ENCODE data around the gene SLC25A1.
"Not testable (repeated sequence)": the region's sequence is repeated elsewhere in the genome, so short reads cannot be mapped to it uniquely, and the experiment has no call there.

The SLC25A1 gene

DNA sequence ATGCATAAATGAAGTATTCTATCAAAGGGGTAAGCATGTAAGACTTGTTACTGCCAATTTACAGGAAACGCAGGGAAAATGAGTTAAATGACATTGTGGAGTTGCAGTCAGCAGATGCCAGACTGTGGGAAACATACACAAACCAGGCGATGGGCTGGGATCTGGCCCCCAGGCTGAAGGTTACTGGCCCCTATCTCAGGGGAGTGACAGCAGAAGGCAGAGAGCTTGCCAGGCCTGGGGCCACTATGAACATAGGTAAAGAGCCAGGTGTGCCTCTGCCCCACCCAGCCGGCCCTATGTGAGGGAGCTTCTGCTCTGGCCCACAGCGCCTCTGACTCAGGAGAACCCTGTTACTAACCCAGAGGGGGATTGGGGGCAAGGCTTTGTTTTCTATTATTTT lies 26.1 kb upstream of the SLC25A1 start:
- no peak for DNase-seq (ENCODE audit: low read depth)

DNA sequence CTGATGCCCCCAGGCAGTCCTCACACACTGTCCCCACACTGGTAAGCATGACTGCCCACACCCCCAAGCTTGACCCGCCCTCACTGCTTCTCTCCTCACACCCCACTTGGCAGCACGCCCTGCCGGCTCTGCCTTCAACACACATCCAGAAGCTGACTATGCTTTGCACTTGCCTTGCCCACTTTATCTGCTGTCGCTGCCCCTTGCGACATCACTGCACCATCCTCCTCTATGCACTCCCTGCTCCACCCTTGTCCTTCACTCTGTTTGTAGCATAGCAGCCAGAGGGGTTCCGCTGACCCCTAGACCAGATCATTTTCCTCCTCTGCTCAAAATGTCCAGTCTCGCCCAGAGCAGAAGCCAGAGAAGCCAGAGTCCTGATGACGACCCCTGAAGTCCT lies 25.3 kb upstream of the SLC25A1 start:
- DNase-seq (ENCODE audit: low read depth) = no peak

DNA sequence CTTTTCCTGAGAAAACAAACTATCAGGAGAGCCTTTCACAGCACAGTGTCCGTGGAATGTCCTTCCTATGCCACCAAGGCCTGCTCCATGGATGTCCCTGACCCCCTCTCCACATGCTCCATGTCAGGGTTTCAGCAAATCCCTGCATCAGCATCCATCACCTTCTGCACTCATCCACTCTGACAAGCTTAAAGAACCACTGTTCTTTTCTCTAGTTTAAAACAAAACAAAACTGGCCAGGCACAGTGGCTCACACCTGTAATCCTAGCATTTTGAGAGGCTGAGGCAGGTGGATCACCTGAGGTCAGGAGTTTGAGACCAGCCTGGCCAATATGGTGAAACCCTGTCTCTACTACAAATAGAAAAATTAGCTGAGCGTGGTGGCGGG lies 24.3 kb upstream of the SLC25A1 start:
- not testable (repeated sequence) for DNase-seq (ENCODE audit: low read depth)

DNA sequence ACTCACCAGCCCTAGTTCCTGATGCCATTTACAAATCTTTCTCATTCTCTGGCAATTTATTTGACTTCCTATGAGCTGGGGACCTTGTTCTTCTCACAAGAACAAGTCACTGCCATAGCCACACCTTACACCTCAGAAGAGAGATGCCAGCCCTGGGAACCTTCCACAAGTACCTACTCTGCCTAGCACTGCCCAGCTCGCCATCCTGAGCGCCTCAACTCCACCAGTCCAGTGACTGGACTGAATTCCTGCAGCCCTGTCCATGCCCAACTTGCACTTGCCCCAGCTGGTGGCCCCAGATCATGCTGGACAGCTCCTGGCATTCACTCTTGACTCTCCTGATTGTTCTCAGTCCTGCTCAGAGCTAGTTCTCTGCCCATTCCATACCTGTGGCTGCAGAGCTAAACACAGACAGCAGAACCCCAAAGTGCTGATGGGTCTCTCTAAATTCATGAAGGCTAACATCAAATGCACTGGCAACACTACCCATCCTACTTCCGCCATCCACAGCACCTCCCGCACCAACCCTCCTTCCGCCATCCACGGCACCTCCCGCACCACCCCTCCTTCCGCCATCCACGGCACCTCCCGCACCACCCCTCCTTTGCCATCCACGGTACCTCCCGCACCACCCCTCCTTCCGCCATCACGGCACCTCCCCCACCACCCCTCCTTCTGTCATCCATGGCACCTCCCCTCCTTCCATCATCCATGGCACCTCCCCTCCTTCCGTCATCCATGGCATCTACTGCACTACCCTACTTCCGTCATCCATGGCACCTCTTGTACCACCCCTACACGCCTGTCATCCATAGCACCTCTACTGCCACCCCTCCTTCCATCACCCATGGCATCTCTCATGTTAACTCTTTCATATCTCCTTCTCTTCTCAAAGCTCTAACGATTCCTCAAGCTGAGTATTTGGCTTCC lies 23.6 kb upstream of the SLC25A1 start:
- no peak for DNase-seq (ENCODE audit: low read depth)

DNA sequence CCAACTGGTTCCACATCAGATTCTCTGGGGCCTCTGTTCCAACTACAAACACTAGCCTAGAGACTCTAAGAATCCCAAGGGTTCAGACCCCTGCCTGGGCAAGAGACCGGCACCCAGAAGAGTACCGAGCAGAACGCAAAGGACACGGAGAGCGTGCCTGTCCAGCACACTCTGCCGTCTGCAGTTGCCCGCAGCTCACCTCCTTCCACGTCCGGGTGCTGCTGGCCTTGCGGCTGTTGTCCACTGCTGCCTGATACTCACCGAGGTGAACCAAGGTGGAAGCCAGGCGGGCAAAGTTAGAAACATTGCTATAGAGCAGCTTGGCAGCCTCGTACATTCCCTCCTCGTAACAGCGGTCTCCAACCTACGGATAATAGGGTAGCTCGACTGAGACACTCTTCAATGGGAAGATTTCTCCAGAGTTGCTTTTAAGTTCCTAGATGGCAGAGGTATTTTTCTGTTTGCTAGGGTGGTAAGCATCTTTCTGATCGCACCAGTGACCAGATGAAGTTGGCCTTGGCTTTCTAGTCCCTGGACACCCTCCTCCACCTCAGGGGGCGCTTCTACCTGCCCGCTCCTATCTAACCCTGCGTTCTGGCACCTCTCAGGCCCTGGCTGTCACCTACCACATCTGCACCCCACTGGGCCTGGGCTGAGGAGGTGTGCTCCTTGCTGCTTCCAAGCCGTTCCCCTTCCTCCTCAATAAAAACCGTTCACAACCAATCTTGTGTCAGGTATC lies 22.8 kb upstream of the SLC25A1 start:
- no peak for DNase-seq (ENCODE audit: low read depth)

DNA sequence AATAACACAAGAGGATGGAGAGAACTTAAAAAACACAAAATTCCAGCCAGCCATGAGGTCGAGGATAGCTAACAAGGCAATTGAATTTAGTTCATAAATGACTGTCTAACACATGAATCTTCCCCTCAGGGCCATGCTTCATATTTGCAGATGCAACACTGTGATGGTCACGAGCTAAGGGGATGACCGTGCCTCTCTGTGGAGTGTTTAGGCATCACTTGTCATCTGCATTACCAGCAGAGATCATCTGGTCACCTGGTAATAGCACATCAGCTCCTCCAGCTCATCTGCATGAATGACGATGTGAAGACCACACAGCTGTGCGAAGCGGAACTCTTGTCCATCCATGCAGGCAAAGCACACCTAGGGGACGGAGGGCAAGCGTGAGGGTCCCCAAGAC lies 20.9 kb upstream of the SLC25A1 start:
- no peak for DNase-seq (ENCODE audit: low read depth)

DNA sequence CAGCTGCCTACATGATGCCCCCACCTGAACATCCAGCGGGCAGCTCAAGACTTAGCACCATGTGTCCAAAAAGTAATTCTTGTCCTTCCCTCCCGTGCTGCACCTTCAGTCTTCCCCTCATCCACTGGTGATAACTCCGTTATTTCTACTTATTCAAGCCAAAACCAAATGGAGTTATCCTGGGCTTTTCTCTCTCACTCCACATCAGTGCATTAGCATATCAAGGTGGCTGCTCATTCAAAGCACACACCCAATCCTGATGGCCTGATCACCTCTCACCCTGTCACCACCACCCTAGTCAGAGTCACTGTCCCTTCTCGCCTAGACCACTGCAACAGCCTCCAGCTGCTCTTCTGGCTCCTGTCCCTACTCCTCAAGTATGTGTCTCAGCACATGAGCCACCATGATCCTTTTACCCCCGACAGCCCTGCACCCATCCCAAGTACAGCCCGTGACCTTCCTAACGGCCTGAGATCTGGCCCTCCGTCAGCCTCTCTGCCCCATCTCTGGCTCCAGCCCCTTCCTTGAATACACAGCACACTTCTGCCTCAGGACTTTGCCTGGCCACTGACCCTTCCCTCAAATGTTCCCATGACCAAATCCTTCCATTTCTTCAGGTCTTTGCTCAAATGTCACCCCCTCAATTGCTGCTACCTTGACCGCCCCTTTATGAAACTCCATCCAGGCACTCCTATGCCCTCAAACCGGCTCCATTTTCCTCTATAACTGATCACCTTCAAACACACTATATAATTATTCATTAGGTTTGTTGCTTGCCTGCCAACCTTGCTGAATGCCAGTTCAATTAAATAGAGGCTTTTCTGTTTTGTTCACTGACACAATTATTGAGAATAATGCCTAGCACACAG lies 19.7 kb upstream of the SLC25A1 start:
- DNase-seq (ENCODE audit: low read depth) = no peak

DNA sequence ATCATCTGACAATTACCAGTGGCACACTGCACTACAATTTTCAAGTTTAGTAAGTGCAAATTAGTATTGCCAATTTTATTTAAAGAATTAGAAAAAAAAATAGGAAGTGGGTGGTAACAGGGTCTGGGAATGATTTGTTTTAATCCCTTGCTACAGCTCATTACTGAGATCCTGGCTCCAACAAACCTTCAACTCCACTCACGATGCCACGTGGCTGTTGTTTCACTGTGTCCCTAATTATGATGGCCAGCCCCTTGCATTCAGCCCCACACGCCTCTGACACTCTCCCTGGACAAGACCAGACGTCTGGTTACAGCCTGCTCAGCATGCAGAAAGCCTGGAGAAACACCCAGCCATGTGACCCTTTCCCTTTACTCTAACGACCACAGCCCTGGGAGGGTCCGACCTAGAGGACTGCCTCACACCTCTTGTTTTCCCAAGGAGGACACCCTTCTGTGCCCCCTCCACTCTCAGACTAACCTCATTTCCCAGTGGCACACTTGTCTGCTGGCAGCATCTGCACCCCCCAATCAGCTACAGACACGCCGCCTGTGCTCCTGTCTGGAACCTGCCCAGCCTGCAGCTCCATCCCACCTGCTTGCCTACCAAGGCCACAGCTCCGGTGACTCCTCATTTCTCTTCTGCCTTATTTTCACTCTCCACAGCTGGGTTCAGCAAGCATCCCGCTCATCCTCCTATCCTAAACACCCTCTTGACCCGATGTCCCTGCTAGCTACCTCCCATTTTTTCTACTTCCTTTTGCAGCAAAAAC lies 18.5 kb upstream of the SLC25A1 start:
- no peak for DNase-seq (ENCODE audit: low read depth)

DNA sequence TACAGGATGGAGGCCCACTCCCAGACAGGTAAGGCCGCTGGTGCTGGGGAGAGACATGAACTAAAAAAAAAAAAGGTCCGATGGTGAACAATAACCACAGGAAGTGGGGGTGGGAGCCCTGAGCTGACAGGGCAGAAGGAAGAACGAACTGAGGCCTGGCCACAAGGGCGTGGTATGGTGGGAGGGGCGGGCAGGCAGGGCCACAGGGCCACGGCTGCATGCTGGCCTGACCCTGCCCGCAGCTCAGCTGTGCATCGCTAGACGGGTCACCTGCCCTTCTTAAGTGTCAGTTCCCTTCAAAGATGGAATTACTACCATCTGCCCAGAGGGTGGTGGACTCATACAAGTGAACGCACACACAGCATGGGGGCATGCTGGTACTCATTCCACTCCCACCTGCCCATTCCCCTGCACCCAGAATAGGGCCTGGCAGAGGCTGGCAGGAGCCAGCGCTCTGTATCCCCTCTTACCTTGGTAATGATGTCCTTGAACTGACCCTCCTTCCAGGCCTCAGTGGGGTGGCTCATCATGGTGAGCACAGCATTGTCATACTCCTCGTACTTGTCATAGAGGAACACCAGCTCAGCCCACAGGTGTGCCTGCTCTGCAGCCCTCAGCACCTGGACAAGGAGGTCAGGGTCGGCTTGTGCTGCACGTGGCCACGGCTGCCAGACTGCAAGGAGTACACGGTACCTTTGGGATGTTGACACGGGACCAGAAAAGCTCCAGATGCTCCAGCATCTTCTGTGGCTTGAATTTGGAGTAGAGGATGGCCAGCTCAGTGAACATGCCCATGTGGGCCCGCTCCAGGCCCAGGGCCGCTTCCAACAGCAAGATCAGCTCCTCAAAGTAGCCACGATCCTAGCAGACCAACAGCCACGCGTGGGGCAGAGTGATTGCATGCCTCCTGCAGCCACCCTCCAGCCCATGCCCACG lies 17.5 kb upstream of the SLC25A1 start:
- no peak for DNase-seq (ENCODE audit: low read depth)

DNA sequence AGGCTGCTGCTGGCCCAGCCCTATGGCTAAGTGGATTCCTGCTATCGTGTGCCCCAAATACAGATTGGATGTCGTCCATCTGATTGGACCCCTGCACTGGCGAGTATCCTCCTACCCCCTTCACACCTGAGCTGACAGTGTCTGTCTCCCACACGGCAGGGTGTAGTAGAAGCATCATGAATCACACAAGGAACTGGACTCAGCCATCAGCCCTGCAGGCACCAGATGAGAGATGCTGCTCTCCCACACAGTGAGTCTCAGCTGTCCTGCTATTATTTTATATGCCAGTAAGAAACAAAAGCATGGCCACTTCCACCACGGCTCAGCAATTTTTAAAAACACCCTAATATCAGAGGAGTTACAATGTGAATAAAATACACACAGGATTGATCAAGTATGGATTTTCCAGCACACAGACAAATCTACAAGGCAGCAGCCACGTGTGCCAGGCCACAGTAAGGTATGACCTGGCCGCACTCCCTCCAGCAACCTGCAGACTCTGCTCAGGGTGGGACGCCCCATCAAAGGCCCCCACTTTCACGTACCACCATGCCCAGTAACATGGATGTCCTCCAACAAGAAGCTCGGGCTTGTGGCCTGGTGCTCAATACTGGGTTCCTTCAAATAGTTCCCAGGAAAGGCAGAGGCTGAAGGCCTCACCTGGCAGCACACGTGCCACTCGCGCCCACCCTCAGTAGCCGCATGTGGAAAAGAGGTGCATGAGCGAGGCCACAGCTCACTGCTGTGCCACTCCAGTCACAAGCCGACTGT lies 16.4 kb upstream of the SLC25A1 start:
- no peak for DNase-seq (ENCODE audit: low read depth)

DNA sequence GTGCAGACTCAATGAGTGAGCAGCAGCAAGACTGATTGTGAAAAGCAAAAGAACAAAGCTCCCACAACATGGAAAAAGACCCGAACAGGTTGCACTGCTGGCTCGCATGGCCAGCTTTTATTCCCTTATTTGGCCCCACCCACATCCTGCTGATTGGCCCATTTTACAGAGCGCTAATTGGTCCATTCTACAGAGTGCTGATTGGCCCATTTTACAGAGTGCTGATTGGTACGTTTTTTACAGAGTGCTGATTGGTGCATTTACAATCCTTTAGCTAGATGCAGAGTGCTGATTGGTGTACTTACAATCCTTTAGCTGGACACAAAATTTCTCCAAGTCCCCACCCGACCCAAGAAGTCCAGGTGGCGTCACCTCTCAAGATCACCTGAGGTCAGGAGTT lies 15.3 kb upstream of the SLC25A1 start:
- no peak for DNase-seq (ENCODE audit: low read depth)

DNA sequence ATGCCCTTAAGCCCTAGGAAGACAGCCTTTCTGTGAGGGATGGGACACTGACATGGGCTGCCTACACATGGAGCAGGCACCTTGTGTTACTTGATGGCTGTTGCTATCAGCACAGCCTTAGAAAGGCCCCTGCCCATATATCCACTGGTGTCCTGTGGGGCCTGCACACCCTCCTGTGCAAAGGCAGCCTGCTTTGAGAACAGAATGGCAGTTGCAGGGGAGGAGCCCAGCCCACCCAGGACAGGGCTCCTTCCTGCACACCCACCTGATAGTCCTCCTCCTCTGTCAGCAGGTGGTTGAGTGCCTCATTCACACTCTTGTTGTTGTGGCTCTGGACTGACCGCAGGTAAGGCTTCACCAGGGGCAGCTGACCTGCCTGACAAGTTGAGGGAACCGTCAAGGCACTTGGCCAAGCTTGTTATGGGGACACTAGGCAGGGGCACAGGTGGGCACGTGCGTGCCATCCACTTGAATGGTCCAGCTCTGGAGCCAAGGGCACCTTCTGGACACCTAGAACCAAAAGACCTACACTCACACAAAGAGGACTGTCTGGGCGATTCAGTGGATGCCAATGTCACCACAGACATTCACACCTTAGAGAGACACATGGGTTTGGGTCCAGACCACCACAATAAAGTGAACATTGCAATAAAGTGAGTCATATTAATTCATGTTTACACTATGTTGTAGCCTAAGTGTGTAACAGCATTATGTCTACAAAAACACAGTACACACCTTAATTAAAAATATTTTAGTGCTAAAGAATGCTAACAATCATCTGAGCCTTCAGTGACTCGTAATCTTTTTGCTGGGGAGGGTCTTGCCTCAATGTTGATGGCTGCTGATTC lies 9.4 kb upstream of the SLC25A1 start:
- no peak for DNase-seq (ENCODE audit: low read depth)

DNA sequence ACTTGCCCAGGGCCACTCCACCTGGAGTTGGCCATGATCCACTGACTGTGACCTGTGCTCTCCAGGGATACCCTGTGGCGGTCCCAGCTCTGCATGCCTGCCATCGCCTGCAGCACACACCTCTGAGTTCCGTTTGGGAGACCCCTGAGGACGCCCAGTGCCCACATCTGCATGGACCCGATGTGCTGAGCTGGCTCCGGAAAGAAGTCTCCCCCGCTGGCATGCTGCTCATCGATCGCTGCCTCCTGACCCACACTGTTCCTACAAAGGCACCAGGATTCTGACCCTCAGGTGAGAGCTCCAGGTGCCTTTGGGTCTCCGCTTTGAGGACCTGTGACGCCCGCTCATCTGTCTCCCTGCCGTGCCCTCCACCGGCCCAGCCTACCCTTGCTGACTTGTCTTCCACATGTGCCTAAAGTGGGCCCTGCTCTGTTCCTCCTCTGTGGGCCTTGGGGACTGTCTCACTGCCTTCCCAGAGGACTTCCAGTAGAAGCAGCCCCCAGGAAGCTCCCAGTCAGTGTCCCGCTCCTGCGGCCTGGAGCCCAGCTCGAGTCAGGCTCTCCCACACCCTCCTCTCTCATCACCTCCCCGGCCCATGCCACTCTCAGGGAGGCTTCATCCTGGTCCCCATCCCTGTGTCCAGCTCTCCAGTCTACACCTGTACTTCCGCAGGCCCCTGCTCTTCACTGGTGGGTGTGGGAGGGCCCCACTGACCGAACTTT lies 5.9 kb upstream of the SLC25A1 start:
- DNase-seq (ENCODE audit: low read depth) = no peak

DNA sequence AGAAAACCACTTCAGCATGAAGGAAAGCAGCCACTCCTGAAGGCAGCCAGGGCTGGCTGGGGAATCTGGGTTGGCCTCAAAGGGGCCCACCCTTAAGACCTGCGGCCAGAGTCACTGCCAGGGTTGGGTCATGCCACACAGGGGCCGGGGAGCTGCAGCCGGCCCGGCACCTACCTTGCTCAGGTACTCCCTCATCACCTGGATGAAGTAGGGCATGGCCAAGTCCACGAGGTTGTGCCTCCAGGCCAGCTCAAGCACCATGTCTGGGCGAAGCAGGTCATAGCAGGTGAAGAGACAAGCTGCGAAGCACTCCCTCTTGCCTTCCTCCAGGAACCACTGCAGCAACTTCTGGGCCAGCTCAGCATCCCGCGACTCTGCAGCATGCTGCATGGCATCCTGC lies 4.7 kb upstream of the SLC25A1 start:
- no peak for DNase-seq (ENCODE audit: low read depth)

DNA sequence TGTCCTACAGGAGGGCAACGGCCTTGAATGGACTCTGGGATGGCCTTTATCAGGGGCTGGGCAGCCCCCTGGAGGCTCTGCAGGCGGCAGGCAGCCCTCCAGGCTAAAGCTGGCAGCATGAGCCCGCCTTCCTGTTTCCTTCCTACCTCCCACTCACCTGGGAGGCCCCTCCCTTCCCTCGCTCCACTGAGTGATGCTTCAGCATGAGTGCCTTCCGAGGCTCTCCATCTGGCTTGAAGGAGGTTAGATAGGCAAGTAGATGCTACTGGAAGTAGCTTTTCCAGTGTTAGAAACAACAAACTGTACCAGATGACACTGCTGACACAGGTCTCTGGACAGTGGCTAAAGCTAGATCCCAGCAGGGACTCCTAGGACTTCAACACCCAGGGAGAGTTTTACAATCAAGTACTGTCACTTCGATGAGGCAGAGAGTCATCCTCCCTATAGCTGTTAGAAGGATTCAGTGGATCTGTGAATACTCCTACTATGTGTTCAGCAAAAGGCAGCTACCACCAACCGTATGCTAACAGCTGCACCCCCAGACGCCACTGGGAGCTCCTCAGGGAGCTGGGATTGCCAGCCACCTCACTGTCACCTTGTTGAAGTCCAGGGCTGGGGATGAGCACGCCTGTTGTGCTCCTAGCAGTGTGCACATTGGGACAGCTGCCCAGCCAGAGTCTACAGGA lies 4.1 kb upstream of the SLC25A1 start:
- DNase-seq (ENCODE audit: low read depth) = no peak

DNA sequence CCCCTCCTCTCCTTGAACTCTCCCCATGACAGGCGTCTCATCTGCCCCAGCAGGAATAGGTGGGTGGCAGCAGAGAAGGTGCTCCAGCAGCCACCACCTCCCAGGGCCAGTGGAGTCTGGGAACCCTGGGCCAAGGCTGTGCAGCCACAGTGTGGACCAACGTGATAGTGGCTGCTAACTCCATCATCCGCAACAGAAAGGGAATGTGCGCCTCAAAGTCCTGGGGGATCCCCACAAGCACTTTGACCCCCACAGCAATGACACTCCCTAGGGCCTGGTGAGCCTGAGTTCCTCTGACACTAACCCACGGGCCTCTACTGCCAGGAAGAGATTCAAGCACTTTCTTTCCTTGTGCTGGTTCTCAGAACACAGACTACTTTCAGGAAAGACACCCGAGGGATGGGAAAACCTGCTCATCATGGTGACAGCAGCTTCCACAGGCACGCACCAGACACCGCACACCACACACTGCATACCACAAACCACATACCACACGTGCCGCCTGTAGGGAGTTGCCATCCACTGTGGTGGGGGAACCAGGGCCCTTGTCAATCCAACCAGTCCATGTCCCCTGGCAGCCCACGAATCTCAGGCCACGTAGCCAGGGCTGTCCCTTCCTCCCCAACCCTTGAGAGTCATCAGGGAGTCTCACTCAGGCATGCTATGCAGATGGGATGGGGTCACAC lies 3.4 kb upstream of the SLC25A1 start:
- no peak for DNase-seq (ENCODE audit: low read depth)
